GM23338 (cell line): ENCODE measurements around the gene THADA.

Experiments used
- CREB1 ChIP-seq: fragments of 250-450 bp; sonication (Bioruptor Pico); IDR thresholded peaks from 2 replicates; pipeline ENCODE4 v1.5.0; 2020; ENCODE audit warnings: low read depth, mild to moderate bottlenecking, moderate library complexity
- CTCF ChIP-seq, 2 experiments: fragments of 200-600 bp in 1 of 2; sonication (generic) in 1 of 2; conservative IDR thresholded peaks; 2 replicates each; pipeline versions ENCODE4 v1.5.1 to v1.6.1; 2016 to 2017; ENCODE audit warnings: antibody characterized with exemption in 2 of 2, low read depth in 2 of 2, mild to moderate bottlenecking in 2 of 2, moderate library complexity in 1 of 2
- ETS1 ChIP-seq: IDR thresholded peaks from 2 replicates; pipeline ENCODE4 v1.6.1; 2016; ENCODE audit warnings: antibody characterized with exemption
- EZH2 ChIP-seq: fragments of 200-600 bp; sonication (generic); IDR thresholded peaks from one replicate; pipeline ENCODE4 v1.8.0; 2017; ENCODE audit warnings: antibody characterized with exemption, mild to moderate bottlenecking, low read depth; ENCODE audit not compliant: unreplicated experiment
- EZH2phosphoT487 ChIP-seq: fragments of 200-600 bp; sonication (generic); IDR thresholded peaks from one replicate; pipeline ENCODE4 v1.8.1; 2018; ENCODE audit warnings: antibody characterized with exemption; ENCODE audit not compliant: unreplicated experiment
- JUNB ChIP-seq: IDR thresholded peaks from one replicate; pipeline ENCODE4 v1.6.1; 2016; ENCODE audit warnings: antibody characterized with exemption; ENCODE audit not compliant: unreplicated experiment
- NANOG ChIP-seq: IDR thresholded peaks from 2 replicates; pipeline ENCODE4 v1.6.1; 2016; ENCODE audit warnings: antibody characterized with exemption, borderline replicate concordance
- POLR2AphosphoS5 ChIP-seq: IDR thresholded peaks from 2 replicates; pipeline ENCODE4 v1.6.1; 2016; ENCODE audit warnings: antibody characterized with exemption, low read depth
- REST ChIP-seq: IDR thresholded peaks from one replicate; pipeline ENCODE4 v1.6.1; 2018; ENCODE audit warnings: antibody characterized with exemption; ENCODE audit not compliant: unreplicated experiment
- STAT1 ChIP-seq: IDR thresholded peaks from one replicate; pipeline ENCODE4 v1.6.1; 2016; ENCODE audit warnings: antibody characterized with exemption; ENCODE audit not compliant: unreplicated experiment
- ZNF114 ChIP-seq: fragments of 250-450 bp; sonication (Bioruptor Pico); IDR thresholded peaks from 2 replicates; pipeline ENCODE4 v1.5.0; 2020; ENCODE audit warnings: mild to moderate bottlenecking, moderate library complexity
- ZNF331 ChIP-seq: fragments of 250-450 bp; sonication (Bioruptor Pico); IDR thresholded peaks from 2 replicates; pipeline ENCODE4 v1.5.0; 2020; ENCODE audit warnings: low read depth, mild to moderate bottlenecking, moderate library complexity
- ZNF462 ChIP-seq: fragments of 250-450 bp; sonication (Bioruptor Pico); IDR thresholded peaks from 2 replicates; pipeline ENCODE4 v1.5.0; 2020; ENCODE audit warnings: mild to moderate bottlenecking, moderate library complexity

- TF ChIP-seq CTCF (conservative IDR thresholded peaks at IDR 0.05; ENCODE audit: low read depth in 2 of 2) (no peak), EZH2 (no peak), POLR2AphosphoS5 (no peak), REST (no peak), CREB1 (CRISPR knock-in tag) (no peak), NANOG (no peak), EZH2phosphoT487 (no peak), ZNF114 (no peak), JUNB (no peak), ZNF331 (CRISPR knock-in tag) (no peak), ETS1 (no peak), STAT1 (no peak), ZNF462 (no peak)
Observed at GRCh38 chr2:43375746-43376522, 219.9 kb downstream of the THADA start.
